HEK293 (cell line): ENCODE measurements around the gene FIBCD1.

Source experiments
- CTCF ChIA-PET: fragments of 350-600 bp; formaldehyde crosslinking; extraction: SDS; loops from one replicate; lab custom pipeline; 2021; ENCODE audit warnings: antibody characterized with exemption; lab: Yijun Ruan, JAX
- POLR2A ChIA-PET: fragments of 300-600 bp; formaldehyde crosslinking; extraction: SDS; loops from one replicate; lab custom pipeline; 2020; ENCODE audit warnings: antibody characterized with exemption, inconsistent platforms; lab: Yijun Ruan, JAX
- H3K27ac ChIP-seq: fragments of 200-500 bp; sonication (Bioruptor generic); 2 replicates; pipeline ENCODE4 v1.5.1; 2014; ENCODE audit warnings: low read depth, low read length, control low read depth, inconsistent platforms; ENCODE audit errors: extremely low read depth
- H3K36me3 ChIP-seq, 2 experiments: fragments of 200-500 bp in 1 of 2; sonication (Bioruptor generic) in 1 of 2; 1 replicate in 1 of 2; 2 replicates in 1 of 2; pipeline ENCODE4 v1.5.1; 2014 to 2017; ENCODE audit warnings: inconsistent platforms in 2 of 2, low read length in 2 of 2; ENCODE audit not compliant: control insufficient read depth in 2 of 2, insufficient read depth in 1 of 2
- H3K4me1 ChIP-seq: fragments of 200-500 bp; sonication (Bioruptor generic); 2 replicates; pipeline ENCODE4 v1.5.1; 2014; ENCODE audit warnings: mild to moderate bottlenecking, low read length, inconsistent platforms; ENCODE audit not compliant: control insufficient read depth, insufficient read depth
- H3K4me3 ChIP-seq: 2 replicates; pipeline ENCODE4 v1.5.1; 2011; ENCODE audit warnings: low read depth, mild to moderate bottlenecking, control low read depth, low read length, moderate library complexity
- H3K9me3 ChIP-seq: fragments of 200-500 bp; sonication (Bioruptor generic); 2 replicates; pipeline ENCODE4 v1.5.1; 2014; ENCODE audit warnings: low read depth, low read length, inconsistent platforms; ENCODE audit not compliant: control insufficient read depth, insufficient read depth
- BCL11B ChIP-seq: fragments of 450-650 bp; formaldehyde crosslinking; IDR thresholded peaks from 2 replicates; pipeline ENCODE4 v1.5.1; 2016; ENCODE audit warnings: low read depth, missing biosample characterization, missing genetic modification characterization
- ZIC2 ChIP-seq: fragments of 450-650 bp; formaldehyde crosslinking; IDR thresholded peaks from 2 replicates; pipeline ENCODE4 v1.5.1; 2016; ENCODE audit warnings: missing biosample characterization, missing genetic modification characterization
- ZNF174 ChIP-seq: fragments of 450-650 bp; formaldehyde crosslinking; IDR thresholded peaks from 2 replicates; pipeline ENCODE4 v1.5.0; 2017; ENCODE audit warnings: missing biosample characterization, mild to moderate bottlenecking, missing genetic modification characterization
- ZNF184 ChIP-seq: fragments of 450-650 bp; IDR thresholded peaks from 2 replicates; pipeline ENCODE4 v1.5.1; 2018; ENCODE audit warnings: missing biosample characterization, mild to moderate bottlenecking, missing genetic modification characterization
- ZNF311 ChIP-seq: fragments of 450-650 bp; formaldehyde crosslinking; IDR thresholded peaks from 2 replicates; pipeline ENCODE4 v1.5.1; 2017; ENCODE audit warnings: missing biosample characterization, missing genetic modification characterization, borderline replicate concordance
- ZNF366 ChIP-seq: fragments of 450-650 bp; formaldehyde crosslinking; conservative IDR thresholded peaks from 2 replicates; pipeline ENCODE4 v1.5.1; 2016; ENCODE audit warnings: missing biosample characterization, missing genetic modification characterization
- ZNF404 ChIP-seq: fragments of 450-650 bp; formaldehyde crosslinking; IDR thresholded peaks from 2 replicates; pipeline ENCODE4 v1.5.1; 2017; ENCODE audit warnings: missing biosample characterization, missing genetic modification characterization
- ZNF596 ChIP-seq: fragments of 450-650 bp; IDR thresholded peaks from 2 replicates; pipeline ENCODE4 v1.5.0; 2018; ENCODE audit warnings: missing biosample characterization, mild to moderate bottlenecking, missing genetic modification characterization, moderate library complexity
- ZNF701 ChIP-seq: fragments of 450-650 bp; formaldehyde crosslinking; IDR thresholded peaks from 2 replicates; pipeline ENCODE4 v1.5.1; 2016; ENCODE audit warnings: missing biosample characterization, missing genetic modification characterization
- ZNF792 ChIP-seq: fragments of 450-650 bp; formaldehyde crosslinking; IDR thresholded peaks from 2 replicates; pipeline ENCODE4 v1.5.1; 2016; ENCODE audit warnings: missing biosample characterization, missing genetic modification characterization
- ZSCAN16 ChIP-seq: fragments of 450-650 bp; formaldehyde crosslinking; IDR thresholded peaks from 2 replicates; pipeline ENCODE4 v1.5.1; 2016; ENCODE audit warnings: missing biosample characterization, missing genetic modification characterization
- TF ChIP-seq, protein P1 (sequence below): fragments of 450-650 bp; formaldehyde crosslinking; IDR thresholded peaks from 2 replicates; pipeline ENCODE4 v1.5.1; 2016; ENCODE audit warnings: missing biosample characterization, missing genetic modification characterization
- TF ChIP-seq, protein P2 (sequence below): fragments of 450-650 bp; formaldehyde crosslinking; IDR thresholded peaks from 2 replicates; pipeline ENCODE4 v1.5.1; 2016; ENCODE audit warnings: missing biosample characterization, missing genetic modification characterization
- TF ChIP-seq, protein P3 (sequence below): fragments of 450-650 bp; formaldehyde crosslinking; IDR thresholded peaks from 2 replicates; pipeline ENCODE4 v1.5.1; 2016; ENCODE audit warnings: missing biosample characterization, missing genetic modification characterization

The FIBCD1 gene

GRCh38 chr9:130982636-130983358 is 43.8 kb upstream of the FIBCD1 start (continued):
- TF ChIP-seq, protein P1, sequence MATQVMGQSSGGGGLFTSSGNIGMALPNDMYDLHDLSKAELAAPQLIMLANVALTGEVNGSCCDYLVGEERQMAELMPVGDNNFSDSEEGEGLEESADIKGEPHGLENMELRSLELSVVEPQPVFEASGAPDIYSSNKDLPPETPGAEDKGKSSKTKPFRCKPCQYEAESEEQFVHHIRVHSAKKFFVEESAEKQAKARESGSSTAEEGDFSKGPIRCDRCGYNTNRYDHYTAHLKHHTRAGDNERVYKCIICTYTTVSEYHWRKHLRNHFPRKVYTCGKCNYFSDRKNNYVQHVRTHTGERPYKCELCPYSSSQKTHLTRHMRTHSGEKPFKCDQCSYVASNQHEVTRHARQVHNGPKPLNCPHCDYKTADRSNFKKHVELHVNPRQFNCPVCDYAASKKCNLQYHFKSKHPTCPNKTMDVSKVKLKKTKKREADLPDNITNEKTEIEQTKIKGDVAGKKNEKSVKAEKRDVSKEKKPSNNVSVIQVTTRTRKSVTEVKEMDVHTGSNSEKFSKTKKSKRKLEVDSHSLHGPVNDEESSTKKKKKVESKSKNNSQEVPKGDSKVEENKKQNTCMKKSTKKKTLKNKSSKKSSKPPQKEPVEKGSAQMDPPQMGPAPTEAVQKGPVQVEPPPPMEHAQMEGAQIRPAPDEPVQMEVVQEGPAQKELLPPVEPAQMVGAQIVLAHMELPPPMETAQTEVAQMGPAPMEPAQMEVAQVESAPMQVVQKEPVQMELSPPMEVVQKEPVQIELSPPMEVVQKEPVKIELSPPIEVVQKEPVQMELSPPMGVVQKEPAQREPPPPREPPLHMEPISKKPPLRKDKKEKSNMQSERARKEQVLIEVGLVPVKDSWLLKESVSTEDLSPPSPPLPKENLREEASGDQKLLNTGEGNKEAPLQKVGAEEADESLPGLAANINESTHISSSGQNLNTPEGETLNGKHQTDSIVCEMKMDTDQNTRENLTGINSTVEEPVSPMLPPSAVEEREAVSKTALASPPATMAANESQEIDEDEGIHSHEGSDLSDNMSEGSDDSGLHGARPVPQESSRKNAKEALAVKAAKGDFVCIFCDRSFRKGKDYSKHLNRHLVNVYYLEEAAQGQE (tag by site-specific recombination): peak; percentile 69

- H3K4me1 ChIP-seq: no peaks in the 10 kb centered on the region
- TF ChIP-seq ZNF311 (tag by site-specific recombination) (no peak), BCL11B (tag by site-specific recombination) (no peak), ZNF701 (tag by site-specific recombination) (no peak), ZNF792 (tag by site-specific recombination) (no peak), ZNF404 (no peak), ZNF596 (tag by site-specific recombination) (no peak), ZNF174 (no peak), ZSCAN16 (tag by site-specific recombination) (no peak), ZNF366 (tag by site-specific recombination) (no peak)
- TF ChIP-seq, protein P2, sequence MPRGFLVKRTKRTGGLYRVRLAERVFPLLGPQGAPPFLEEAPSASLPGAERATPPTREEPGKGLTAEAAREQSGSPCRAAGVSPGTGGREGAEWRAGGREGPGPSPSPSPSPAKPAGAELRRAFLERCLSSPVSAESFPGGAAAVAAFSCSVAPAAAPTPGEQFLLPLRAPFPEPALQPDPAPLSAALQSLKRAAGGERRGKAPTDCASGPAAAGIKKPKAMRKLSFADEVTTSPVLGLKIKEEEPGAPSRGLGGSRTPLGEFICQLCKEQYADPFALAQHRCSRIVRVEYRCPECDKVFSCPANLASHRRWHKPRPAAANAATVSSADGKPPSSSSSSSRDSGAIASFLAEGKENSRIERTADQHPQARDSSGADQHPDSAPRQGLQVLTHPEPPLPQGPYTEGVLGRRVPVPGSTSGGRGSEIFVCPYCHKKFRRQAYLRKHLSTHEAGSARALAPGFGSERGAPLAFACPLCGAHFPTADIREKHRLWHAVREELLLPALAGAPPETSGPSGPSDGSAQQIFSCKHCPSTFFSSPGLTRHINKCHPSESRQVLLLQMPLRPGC (tag by site-specific recombination): no peak
- TF ChIP-seq, protein P3, sequence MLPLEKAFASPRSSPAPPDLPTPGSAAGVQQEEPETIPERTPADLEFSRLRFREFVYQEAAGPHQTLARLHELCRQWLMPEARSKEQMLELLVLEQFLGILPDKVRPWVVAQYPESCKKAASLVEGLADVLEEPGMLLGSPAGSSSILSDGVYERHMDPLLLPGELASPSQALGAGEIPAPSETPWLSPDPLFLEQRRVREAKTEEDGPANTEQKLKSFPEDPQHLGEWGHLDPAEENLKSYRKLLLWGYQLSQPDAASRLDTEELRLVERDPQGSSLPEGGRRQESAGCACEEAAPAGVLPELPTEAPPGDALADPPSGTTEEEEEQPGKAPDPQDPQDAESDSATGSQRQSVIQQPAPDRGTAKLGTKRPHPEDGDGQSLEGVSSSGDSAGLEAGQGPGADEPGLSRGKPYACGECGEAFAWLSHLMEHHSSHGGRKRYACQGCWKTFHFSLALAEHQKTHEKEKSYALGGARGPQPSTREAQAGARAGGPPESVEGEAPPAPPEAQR (tag by site-specific recombination): no peak
- TF ChIP-seq, all 188 proteins: peak for 0
- Histone ChIP-seq H3K27ac (no peak overlapping the region), H3K9me3 (no peaks in the 10 kb centered on the region), H3K36me3 (no peaks in the 10 kb centered on the region), H3K4me3 (no peak overlapping the region)
- CTCF ChIA-PET: interaction anchor here (1.1 to 1.4 kb wide), 3 partner anchors 16 to 115 kb away, joined by 3 to 6 read pairs (median 4); no protein-coding TSS in a partner anchor
- POLR2A ChIA-PET: interaction anchor here (1.1 kb wide), 1 partner anchor 18 kb away, joined by 3 read pairs; no protein-coding TSS in a partner anchor
Observed at GRCh38 chr9:130981756-130982137, 42.7 kb upstream of the FIBCD1 start.

DNA sequence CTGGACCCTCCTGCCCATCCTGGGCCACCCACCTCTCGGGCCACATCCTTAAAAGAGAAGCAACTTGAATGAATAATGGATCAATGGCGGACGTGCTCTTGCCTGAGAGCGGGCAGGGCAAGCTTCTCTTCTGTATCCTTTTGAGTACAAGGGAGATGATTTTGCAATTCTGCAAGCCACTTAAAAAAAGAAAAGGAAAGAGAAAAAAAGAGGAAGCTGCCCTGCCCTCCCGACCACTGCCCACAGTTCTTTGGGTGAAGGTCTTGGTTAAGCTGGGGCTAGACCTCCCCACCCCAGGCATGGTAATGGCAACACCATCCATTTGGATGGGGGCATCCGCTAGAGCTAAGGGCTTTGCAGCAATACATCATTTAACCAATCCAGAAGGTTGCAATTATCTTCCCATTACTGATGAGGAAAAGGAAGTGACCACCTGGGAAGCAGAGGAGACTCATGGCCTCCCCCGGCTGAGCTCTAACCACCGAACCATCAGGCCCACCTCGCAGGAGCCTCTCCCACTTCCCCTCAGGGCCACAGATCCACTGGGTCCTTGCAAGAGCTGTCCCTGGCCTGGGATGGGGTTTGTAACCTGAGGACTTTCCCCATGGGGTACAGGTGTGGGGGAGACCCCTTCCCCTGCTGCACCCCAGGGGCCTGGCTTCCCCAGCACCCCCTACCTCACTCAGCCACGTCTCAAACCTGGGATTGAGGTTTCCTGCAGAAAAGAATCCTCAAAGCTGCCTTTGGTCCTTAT is 42.1 kb upstream of the FIBCD1 start:
- Histone ChIP-seq H3K36me3 (no peaks in the 10 kb centered on the region), H3K4me3 (no peak overlapping the region), H3K9me3 (no peaks in the 10 kb centered on the region), H3K4me1 (no peaks in the 10 kb centered on the region), H3K27ac (no peak overlapping the region)
- POLR2A ChIA-PET: interaction anchor here (1.1 kb wide), 1 partner anchor 18 kb away, joined by 3 read pairs; no protein-coding TSS in a partner anchor
- 0 out of 2 replicates have a peak, but pooled peaks have one; percentile 14 for TF ChIP-seq ZIC2 (tag by site-specific recombination)
- TF ChIP-seq ZNF184: no peak
- CTCF ChIA-PET: interaction anchor here (0.6 to 1.8 kb wide), 7 partner anchors 15 to 114 kb away, joined by 3 to 10 read pairs (median 4); no protein-coding TSS in a partner anchor
